RCC 7860 (cell line): ENCODE measurements around the gene CNOT1.
A peak's percentile ranks its signal among the peaks of the same experiment; 100 is the strongest.
"Not testable (repeated sequence)": the region's sequence is repeated elsewhere in the genome, so short reads cannot be mapped to it uniquely, and the experiment has no call there.

ENCODE experiments used
- DNase-seq: peaks from one replicate; pipeline ENCODE4 v3.0.0-alpha.2; 2015; ENCODE audit warnings: low spot score
- FAIRE-seq: peaks from 2 replicates; lab custom pipeline; 2012; peaks lifted over from hg19 to GRCh38; lab: Jason Lieb, UNC

CNOT1 gene

GRCh38 chr16:58582971-58583765 lies 46.5 kb downstream of the CNOT1 start:
- peak; percentile 38 for DNase-seq
- no peak for FAIRE-seq

- FAIRE-seq (no peak), DNase-seq (no peak)
Measured at GRCh38 chr16:58582133-58582532, 47.5 kb downstream of the CNOT1 start.

- FAIRE-seq (no peak), DNase-seq (no peak)
Measured at GRCh38 chr16:58579587-58579986, 50.0 kb downstream of the CNOT1 start.

- FAIRE-seq (no peak), DNase-seq (no peak)
Measured at GRCh38 chr16:58578642-58579041, 51.0 kb downstream of the CNOT1 start.

- FAIRE-seq: no peak
Measured at GRCh38 chr16:58577141-58577540, 52.5 kb downstream of the CNOT1 start.

GRCh38 chr16:58574895-58575294 lies 54.7 kb downstream of the CNOT1 start:
- DNase-seq (no peak), FAIRE-seq (no peak)

More at GRCh38 chr16:58577141-58577540, 52.5 kb downstream of the CNOT1 start:
- DNase-seq: no peak

- not testable (repeated sequence) for FAIRE-seq, DNase-seq
Measured at GRCh38 chr16:58565697-58566096, 63.9 kb downstream of the CNOT1 start.

GRCh38 chr16:58563775-58564174 lies 65.9 kb downstream of the CNOT1 start:
- FAIRE-seq (no peak), DNase-seq (no peak)

- DNase-seq: peak; percentile 22
- FAIRE-seq: no peak
Measured at GRCh38 chr16:58563235-58563634, 66.4 kb downstream of the CNOT1 start.

GRCh38 chr16:58556678-58557077 lies 72.9 kb downstream of the CNOT1 start:
- DNase-seq (no peak), FAIRE-seq (no peak)

GRCh38 chr16:58551496-58551895 lies 78.1 kb downstream of the CNOT1 start:
- no peak for FAIRE-seq

GRCh38 chr16:58548378-58548777 lies 81.2 kb downstream of the CNOT1 start:
- FAIRE-seq: no peak
- DNase-seq: no peak

More at GRCh38 chr16:58551496-58551895, 78.1 kb downstream of the CNOT1 start:
- DNase-seq: no peak

GRCh38 chr16:58543685-58544084 lies 85.9 kb downstream of the CNOT1 start:
- FAIRE-seq: no peak

GRCh38 chr16:58542291-58542690 lies 87.3 kb downstream of the CNOT1 start:
- FAIRE-seq (no peak), DNase-seq (no peak)

More at GRCh38 chr16:58543685-58544084, 85.9 kb downstream of the CNOT1 start:
- no peak for DNase-seq

- FAIRE-seq (no peak), DNase-seq (no peak)
Measured at GRCh38 chr16:58541711-58542110, 87.9 kb downstream of the CNOT1 start.

GRCh38 chr16:58537124-58537906 lies 92.3 kb downstream of the CNOT1 start:
- no peak for DNase-seq
- no peak for FAIRE-seq

- FAIRE-seq (no peak), DNase-seq (no peak)
Measured at GRCh38 chr16:58536278-58536677, 93.3 kb downstream of the CNOT1 start.

- DNase-seq: no peak
- FAIRE-seq: no peak
Measured at GRCh38 chr16:58535100-58535499, 94.5 kb downstream of the CNOT1 start.

GRCh38 chr16:58533751-58534470 lies 95.7 kb downstream of the CNOT1 start:
- FAIRE-seq (no peak), DNase-seq (no peak)

GRCh38 chr16:58532414-58532813 lies 97.2 kb downstream of the CNOT1 start:
- FAIRE-seq: no peak
- DNase-seq: no peak

GRCh38 chr16:58530179-58530578 lies 99.4 kb downstream of the CNOT1 start:
- FAIRE-seq (no peak), DNase-seq (no peak)
